ENCODE data around the gene OXLD1. TPM values are rescaled to one million over a fixed set of nuclear protein-coding genes. Genes with fewer than 3 reads are reported as not detected.
A peak's percentile ranks its signal among the peaks of the same experiment; 100 is the strongest.

The OXLD1 gene
- total RNA-seq, 2 donors from 2014 or later, result 30.2 to 36.5 TPM

DNA sequence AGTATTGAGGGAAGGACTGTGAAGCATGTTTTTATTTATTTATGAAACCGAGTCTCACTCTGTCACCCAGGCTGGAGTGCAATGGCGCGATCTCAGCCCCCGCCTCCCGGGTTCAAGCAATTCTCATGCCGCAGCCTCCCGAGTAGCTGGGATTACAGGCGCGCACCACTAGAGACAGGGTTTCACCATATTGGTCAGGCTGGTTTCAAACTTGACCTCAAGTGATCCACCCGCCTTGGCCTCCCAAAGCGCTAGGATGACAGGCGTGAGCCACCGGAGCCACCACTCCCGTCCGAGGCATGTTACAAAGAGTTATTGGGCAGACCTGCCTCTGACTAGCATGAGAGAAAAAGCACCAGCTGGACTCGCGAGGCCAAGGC, 39.8 kb upstream of the OXLD1 start:
- WGBS, 2 experiments (ENCODE audit: insufficient coverage in 1 of 2, insufficient read length in 1 of 2), result 95 to 96% methylated on average over 17 of the region's 17 CpGs
- Mint-ChIP-seq H3K27ac (peak overlapping the region; percentile 44), H3K36me3 (ENCODE audit: low read depth) (peaks cover 37% of the 10 kb centered on the region), H3K27me3 (ENCODE audit: insufficient read depth) (peaks cover 3% of the 10 kb centered on the region), H3K9me3 (no peaks in the 10 kb centered on the region), H3K4me3 (peak overlapping the region; percentile 92), H3K4me1 (peaks cover 14% of the 10 kb centered on the region)
- DNase-seq, result no peak
- H3K9ac ChIP-seq (ENCODE audit: extremely low read depth, low read length, poor library complexity, severe bottlenecking), result no peak overlapping the region
- H3K9me3 ChIP-seq (ENCODE audit: control insufficient read depth, low read length), result no peaks in the 10 kb centered on the region
- H3K36me3 ChIP-seq (ENCODE audit: control insufficient read depth, insufficient read depth, low read length), result peaks cover 46% of the 10 kb centered on the region
- peaks cover 8% of the 10 kb centered on the region for H3K4me1 ChIP-seq (ENCODE audit: control insufficient read depth, insufficient read depth, low read length)
- H3K4me3 ChIP-seq (ENCODE audit: low read length), result no peak overlapping the region
- H3K27ac ChIP-seq (ENCODE audit: low read depth, low read length), result no peak overlapping the region
- no peak for TF ChIP-seq CTCF (conservative IDR thresholded peaks at IDR 0.05)
- no peaks in the 10 kb centered on the region for H3K27me3 ChIP-seq (ENCODE audit: control insufficient read depth, insufficient read depth, low read length, poor library complexity, severe bottlenecking)

DNA sequence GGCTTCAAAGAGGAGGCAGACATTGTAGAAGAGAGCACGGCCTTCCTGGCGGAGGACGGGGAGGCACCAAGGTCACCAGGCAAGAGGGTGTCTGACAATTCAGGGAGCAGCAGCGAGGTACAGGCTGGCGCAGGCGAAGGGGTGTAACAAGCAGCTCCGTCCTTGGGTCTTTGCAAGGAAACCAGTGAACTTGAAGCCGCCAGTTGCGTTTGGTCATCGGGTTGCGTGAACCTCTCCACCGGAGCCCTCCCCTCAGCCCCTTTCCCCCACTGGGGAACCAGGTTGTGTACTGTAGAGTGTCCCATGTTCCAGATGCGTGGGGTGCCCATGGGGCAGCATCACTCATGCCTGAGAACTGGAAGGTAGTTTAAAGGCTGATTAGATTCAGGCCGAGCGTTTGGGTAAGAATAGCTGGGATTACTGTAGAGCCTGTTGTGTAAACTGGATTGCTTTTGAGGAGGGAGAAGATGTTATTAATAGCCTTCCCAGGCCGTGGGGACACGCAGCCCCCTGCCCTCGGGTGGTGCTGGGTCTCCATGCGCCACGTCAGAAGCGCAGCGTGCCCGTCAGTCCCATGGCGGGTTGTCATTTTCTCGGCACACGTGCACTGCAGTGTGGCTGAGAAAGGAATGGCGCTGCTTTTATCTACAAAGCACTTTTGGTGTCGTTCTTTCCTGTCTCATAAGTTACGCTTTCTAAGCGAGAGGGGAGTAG, 39.3 kb upstream of the OXLD1 start:
- peaks cover 52% of the 10 kb centered on the region for H3K36me3 ChIP-seq (ENCODE audit: control insufficient read depth, insufficient read depth, low read length)
- peak overlapping the region; percentile 76 for H3K27ac Mint-ChIP-seq
- H3K27me3 ChIP-seq (ENCODE audit: control insufficient read depth, insufficient read depth, low read length, poor library complexity, severe bottlenecking), result no peaks in the 10 kb centered on the region
- no peak for DNase-seq
- H3K36me3 Mint-ChIP-seq (ENCODE audit: low read depth), result peaks cover 42% of the 10 kb centered on the region
- H3K9ac ChIP-seq (ENCODE audit: extremely low read depth, low read length, poor library complexity, severe bottlenecking), result no peak overlapping the region
- no peaks in the 10 kb centered on the region for H3K9me3 Mint-ChIP-seq
- TF ChIP-seq CTCF (conservative IDR thresholded peaks at IDR 0.05), result no peak
- WGBS, 2 experiments (ENCODE audit: insufficient coverage in 1 of 2, insufficient read length in 1 of 2), result 95 to 96% methylated on average over 29 to 30 of the region's 30 CpGs
- no peak overlapping the region for H3K27ac ChIP-seq (ENCODE audit: low read depth, low read length)
- peaks cover 9% of the 10 kb centered on the region for H3K4me1 Mint-ChIP-seq
- no peaks in the 10 kb centered on the region for H3K9me3 ChIP-seq (ENCODE audit: control insufficient read depth, low read length)
- H3K4me3 Mint-ChIP-seq, result peak overlapping the region; percentile 92
- H3K27me3 Mint-ChIP-seq (ENCODE audit: insufficient read depth), result peaks cover 3% of the 10 kb centered on the region
- H3K4me3 ChIP-seq (ENCODE audit: low read length), result no peak overlapping the region
- peaks cover 6% of the 10 kb centered on the region for H3K4me1 ChIP-seq (ENCODE audit: control insufficient read depth, insufficient read depth, low read length)

DNA sequence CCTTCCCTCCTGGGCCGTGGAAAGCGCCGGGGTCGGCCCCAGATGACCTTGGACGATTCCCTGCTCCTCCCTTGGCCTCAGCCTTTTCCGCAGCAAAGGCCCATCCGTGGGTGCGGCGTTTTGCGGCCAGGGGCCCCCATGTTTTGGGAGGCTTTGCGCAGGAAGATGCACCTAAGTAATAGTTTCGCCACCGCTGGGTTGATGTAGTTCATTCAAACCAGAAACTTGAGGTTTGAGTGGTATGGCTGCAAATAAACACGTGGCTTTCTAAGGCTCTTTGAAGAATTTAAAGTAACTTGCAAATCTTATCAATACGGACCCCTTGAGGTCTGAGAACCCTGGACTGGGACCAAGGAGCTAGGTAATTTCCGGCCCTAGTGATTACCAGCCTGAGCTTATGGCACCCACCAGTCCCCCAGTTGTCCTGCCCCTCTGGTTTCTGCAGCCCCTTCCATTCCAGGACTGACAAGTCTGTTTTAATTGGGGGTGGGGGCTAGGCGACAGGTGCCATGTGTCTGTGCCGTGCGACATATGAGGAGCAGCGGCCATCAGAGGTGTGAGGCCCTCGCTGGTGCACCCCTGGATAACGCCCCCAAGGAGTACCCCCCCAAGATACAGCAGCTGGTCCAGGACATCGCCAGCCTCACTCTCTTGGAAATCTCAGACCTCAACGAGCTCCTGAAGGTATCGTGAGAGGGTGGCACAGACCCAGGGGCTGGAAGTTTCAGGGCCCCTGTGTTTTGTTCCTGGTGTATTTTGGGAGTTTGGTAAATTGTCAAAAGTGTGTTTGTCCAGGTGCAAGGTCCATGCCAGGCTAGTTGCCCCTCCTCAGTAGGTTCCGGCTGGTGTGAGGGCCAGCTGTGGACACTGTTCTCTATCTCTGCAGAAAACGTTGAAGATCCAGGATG, 37.6 kb upstream of the OXLD1 start:
- Histone ChIP-seq H3K9ac (ENCODE audit: extremely low read depth, low read length, poor library complexity, severe bottlenecking) (peak overlapping the region; percentile 99), H3K4me3 (ENCODE audit: low read length) (peak overlapping the region; percentile 98), H3K9me3 (ENCODE audit: control insufficient read depth, low read length) (no peaks in the 10 kb centered on the region), H3K36me3 (ENCODE audit: control insufficient read depth, insufficient read depth, low read length) (peaks cover 60% of the 10 kb centered on the region), H3K27me3 (ENCODE audit: control insufficient read depth, insufficient read depth, low read length, poor library complexity, severe bottlenecking) (no peaks in the 10 kb centered on the region), H3K4me1 (ENCODE audit: control insufficient read depth, insufficient read depth, low read length) (no peaks in the 10 kb centered on the region), H3K27ac (ENCODE audit: low read depth, low read length) (peak overlapping the region; percentile 57)
- Mint-ChIP-seq H3K27me3 (ENCODE audit: insufficient read depth) (no peaks in the 10 kb centered on the region), H3K4me3 (peak overlapping the region; percentile 92), H3K9me3 (no peaks in the 10 kb centered on the region), H3K27ac (peak overlapping the region; percentile 88), H3K36me3 (ENCODE audit: low read depth) (peaks cover 51% of the 10 kb centered on the region), H3K4me1 (peaks cover 7% of the 10 kb centered on the region)
- no peak for TF ChIP-seq CTCF (conservative IDR thresholded peaks at IDR 0.05)
- 33 to 35% methylated on average over 18 to 27 of the region's 27 CpGs for WGBS, 2 experiments (ENCODE audit: insufficient coverage in 1 of 2, insufficient read length in 1 of 2)
- DNase-seq, result no peak

All from endodermal cell (in vitro differentiated cells).